Mucosa of descending colon (tissue), 3 donors: ENCODE results near the gene BARX1. TPM values are rescaled to one million over a fixed set of nuclear protein-coding genes. Genes with fewer than 3 reads are reported as not detected.

ENCODE experiments used
- ATAC-seq: fragments of 200-7000 bp; cut with Tn5 transposase; one replicate; pipeline ENCODE4 v1.9.1; 2020; ENCODE audit warnings: mild to moderate bottlenecking, moderate library complexity
- DNase-seq, 3 donors: peaks; one replicate each; pipeline ENCODE4 v3.0.0-alpha.2; 2020
- H3K36me3 ChIP-seq: fragments of 200-600 bp; one replicate; pipeline ENCODE4 v1.8.0; 2021; ENCODE audit warnings: low read depth, mild to moderate bottlenecking
- H3K4me1 ChIP-seq: fragments of 200-600 bp; one replicate; pipeline ENCODE4 v1.8.0; 2021; ENCODE audit warnings: low read depth, mild to moderate bottlenecking
- H3K4me3 ChIP-seq: fragments of 200-600 bp; one replicate; pipeline ENCODE4 v1.8.0; 2021; ENCODE audit warnings: mild to moderate bottlenecking
- H3K9me3 ChIP-seq: fragments of 200-600 bp; one replicate; pipeline ENCODE4 v1.8.0; 2021; ENCODE audit warnings: mild to moderate bottlenecking
- intact Hi-C, 2 donors: fragments of 100-400 bp; cut with DNase I in 1 of 2; cut with micrococcal nuclease in 1 of 2; formaldehyde crosslinking; loops; one replicate each; pipeline versions ENCODE4 v1.11.0 to v1.11.1; 2022; cut with DNase I, micrococcal nuclease
- long read RNA-seq, 2 donors: library from polyadenylated mRNA; unstranded; transcript quantifications; one replicate each; pipeline ENCODE4 v2.0.0, GENCODE V29; 2019 to 2021
- total RNA-seq, 3 donors: library from RNA; stranded (reverse); fragmentation: NEBNext Ultra II Directional in 2 of 3; extraction: Animal tissue kit (Norgen Biotek cat#: 25700) in 2 of 3; gene quantifications; one replicate each; pipeline versions ENCODE4 v1.2.1 to v1.2.4, GENCODE V29; 2021 to 2023
- TF ChIP-seq, protein P1 (sequence below): fragments of 200-600 bp; IDR thresholded peaks from one replicate; pipeline ENCODE4 v1.8.0; 2022; ENCODE audit warnings: antibody characterized with exemption, mild to moderate bottlenecking
- donor health status: DM: no; HTN: no; CAD: no; lungs with moderate emphysema.
- donor health status: DM: no; HTN: no; CAD: no.
- donor health status: DM: no; HTN: yes; CAD: no.

BARX1 gene, protein sequence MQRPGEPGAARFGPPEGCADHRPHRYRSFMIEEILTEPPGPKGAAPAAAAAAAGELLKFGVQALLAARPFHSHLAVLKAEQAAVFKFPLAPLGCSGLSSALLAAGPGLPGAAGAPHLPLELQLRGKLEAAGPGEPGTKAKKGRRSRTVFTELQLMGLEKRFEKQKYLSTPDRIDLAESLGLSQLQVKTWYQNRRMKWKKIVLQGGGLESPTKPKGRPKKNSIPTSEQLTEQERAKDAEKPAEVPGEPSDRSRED
- total RNA-seq, result under 1 TPM in 1 of 3 donors, not detected in 2; 0.17 TPM
- long read RNA-seq, donor 1, result 0 reads
- long read RNA-seq, donor 2, result 0 reads

DNA sequence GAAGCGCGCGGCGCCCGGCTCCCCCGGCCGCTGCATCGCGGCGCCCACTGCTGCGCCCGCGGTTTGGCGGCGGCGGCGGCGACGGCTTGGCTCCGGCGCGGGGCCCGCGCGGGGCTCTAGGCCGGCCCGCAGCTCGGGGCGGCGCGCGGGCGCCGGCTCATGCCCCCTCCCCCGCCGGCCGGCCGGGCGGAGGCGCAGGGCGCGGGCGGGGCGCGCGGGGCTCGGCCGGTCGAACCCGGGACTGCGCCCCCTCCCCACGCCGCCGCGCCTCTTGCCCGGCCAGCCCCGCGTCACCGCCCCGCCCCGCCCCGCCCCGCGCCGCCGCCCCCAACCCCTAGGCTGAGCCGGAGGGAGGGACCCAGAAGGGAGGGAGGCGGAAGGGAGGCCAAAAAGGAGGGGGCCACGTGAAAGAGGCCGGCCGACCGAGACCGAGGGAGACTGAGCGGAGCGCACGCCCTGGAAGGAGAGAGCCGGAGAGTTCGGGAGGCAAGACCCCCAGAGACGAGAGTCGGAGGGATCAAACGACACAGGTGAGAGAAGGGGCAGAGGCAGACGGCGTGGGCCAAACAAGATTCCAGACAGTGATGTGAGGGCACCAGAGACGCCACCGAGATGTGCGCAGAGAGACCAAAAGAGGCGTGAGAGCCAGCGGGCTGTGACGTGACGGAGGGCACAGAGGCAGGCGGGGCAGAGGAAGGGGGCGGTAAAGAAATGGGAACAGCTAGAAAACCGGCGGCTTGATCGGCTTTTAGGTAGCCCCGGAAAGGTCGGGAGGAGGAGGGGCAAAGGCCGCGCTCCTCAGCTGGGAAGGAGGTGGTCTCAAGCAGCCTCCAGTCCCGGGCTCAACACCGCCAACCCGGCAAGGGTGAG lies at the start of gene BARX1:
Gene BARX1 (minus strand): TSS at position 245 of the 870 bp plus-strand sequence. CDS start 209 bp downstream, at position 36.
- Histone ChIP-seq H3K4me1 (peaks cover 49% of the 10 kb centered on the region), H3K4me3 (no peak within 1 kb of the TSS), H3K36me3 (no peaks in the 10 kb centered on the region), H3K9me3 (no peaks in the 10 kb centered on the region)
- no peak for DNase-seq
- intact Hi-C loops, result no loop called here
- ATAC-seq, result no peak
- TF ChIP-seq, protein P1, sequence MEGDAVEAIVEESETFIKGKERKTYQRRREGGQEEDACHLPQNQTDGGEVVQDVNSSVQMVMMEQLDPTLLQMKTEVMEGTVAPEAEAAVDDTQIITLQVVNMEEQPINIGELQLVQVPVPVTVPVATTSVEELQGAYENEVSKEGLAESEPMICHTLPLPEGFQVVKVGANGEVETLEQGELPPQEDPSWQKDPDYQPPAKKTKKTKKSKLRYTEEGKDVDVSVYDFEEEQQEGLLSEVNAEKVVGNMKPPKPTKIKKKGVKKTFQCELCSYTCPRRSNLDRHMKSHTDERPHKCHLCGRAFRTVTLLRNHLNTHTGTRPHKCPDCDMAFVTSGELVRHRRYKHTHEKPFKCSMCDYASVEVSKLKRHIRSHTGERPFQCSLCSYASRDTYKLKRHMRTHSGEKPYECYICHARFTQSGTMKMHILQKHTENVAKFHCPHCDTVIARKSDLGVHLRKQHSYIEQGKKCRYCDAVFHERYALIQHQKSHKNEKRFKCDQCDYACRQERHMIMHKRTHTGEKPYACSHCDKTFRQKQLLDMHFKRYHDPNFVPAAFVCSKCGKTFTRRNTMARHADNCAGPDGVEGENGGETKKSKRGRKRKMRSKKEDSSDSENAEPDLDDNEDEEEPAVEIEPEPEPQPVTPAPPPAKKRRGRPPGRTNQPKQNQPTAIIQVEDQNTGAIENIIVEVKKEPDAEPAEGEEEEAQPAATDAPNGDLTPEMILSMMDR, result no peak

DNA sequence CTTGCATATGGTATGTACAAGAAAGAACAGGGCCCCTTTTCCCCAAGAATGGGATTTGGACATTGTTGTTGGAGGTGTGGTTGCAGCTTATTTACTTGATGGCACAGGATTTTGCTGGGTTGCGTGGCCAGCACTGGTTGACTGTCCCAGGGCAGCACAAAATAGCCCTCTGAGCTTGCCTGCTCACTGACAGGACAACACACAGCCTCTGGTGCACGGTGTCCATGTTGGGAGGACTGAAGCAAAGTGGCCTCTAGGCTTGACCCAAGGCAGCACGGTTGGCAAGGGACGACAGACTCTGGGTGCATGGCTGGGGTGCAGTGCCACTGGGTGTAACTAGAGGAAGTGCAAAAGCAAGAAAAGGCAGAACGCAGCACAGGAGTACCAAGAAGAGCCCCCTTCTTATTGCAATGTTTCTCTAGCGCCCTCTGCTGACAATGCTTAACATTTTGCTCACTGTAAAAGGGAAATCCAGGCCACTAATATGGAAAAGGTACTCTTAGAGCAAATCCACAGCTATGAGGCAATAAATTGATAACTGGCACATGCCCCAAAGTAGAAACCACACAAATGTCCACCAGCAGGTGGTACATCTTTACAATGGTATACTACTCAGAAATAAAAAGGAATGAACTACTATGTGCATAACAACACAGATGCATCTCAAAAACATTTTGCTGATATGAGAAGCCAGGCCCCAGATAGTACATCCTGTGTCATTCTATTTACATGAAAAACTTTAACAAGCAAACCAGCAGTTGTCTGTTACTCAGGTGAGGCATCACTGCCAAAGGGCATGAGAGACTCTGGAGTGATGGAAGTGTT lies 47.4 kb upstream of the BARX1 start:
- no peaks in the 10 kb centered on the region for H3K9me3 ChIP-seq
- DNase-seq (peak in 1 of 3 donors; percentile 65), ATAC-seq (no peak)
- TF ChIP-seq, protein P1, result peak; percentile 26
- no peaks in the 10 kb centered on the region for H3K4me1 ChIP-seq
- intact Hi-C loops, result no loop called here
- H3K4me3 ChIP-seq, result no peak overlapping the region
- no peaks in the 10 kb centered on the region for H3K36me3 ChIP-seq

DNA sequence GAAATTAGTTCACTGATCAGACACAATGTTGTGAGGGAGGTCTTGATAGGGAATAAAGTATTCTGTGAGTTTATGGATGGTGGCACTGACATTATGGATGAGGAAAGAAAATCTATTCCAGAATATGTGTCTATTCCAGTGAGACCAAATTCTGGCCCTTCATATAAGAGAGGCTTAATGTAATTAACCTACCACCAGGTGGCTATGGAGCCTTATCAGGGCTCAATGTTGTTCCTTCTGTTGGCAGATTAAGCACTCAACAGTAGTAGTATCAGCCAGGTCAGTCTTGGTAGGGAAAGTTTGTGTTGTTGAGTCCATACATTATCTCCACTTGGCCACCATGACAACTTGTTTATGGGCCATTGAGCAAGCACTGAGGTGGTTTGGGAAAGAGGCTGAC lies 41.7 kb upstream of the BARX1 start:
- intact Hi-C loops, result no loop called here
- TF ChIP-seq, protein P1, result no peak
- Histone ChIP-seq H3K9me3 (no peaks in the 10 kb centered on the region), H3K4me1 (no peaks in the 10 kb centered on the region), H3K4me3 (no peak overlapping the region), H3K36me3 (no peaks in the 10 kb centered on the region)
- DNase-seq, result no peak
- no peak for ATAC-seq

DNA sequence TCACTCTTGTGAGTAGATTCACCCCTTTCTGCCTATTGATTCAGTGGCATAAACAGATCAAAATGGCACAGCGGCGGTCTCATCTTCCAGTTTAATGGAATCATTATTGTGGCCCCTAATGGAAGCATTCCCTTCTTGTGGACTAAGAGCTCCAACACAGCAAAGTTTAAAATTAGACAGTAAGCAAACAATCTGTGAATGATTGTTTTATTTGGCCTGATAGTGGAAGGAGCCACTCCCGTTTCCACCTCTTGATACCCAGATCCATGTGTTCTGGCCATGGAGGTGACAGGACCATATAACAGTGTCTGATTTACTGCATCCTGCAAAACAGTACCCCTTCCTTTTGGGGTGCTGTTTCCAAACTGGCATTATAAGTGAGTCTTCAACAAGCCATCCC lies 41.2 kb upstream of the BARX1 start:
- intact Hi-C loops, result no loop called here
- no peaks in the 10 kb centered on the region for H3K9me3 ChIP-seq
- DNase-seq (no peak), ATAC-seq (no peak)
- H3K36me3 ChIP-seq, result no peaks in the 10 kb centered on the region
- TF ChIP-seq, protein P1, result no peak
- no peaks in the 10 kb centered on the region for H3K4me1 ChIP-seq
- no peak overlapping the region for H3K4me3 ChIP-seq

DNA sequence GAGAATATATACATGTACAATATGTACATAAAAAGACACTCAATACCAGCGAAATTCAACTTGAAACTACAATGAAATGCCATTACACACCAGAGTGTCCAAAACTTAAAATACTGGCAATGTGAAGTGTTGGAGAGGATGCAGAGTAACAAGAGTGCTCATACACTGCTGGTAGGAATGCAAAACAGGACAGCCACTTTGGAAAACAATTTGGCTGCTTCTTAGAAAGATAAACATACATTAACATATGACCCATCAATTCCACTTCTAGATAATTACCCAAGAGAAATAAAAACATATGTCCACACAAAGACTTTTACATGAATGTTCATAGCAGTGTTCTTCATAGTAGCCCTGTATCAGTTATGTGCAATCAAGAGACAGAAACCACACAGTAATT lies 39.4 kb upstream of the BARX1 start:
- H3K4me1 ChIP-seq, result no peaks in the 10 kb centered on the region
- peaks cover 10% of the 10 kb centered on the region for H3K9me3 ChIP-seq
- no peaks in the 10 kb centered on the region for H3K36me3 ChIP-seq
- ATAC-seq (no peak), DNase-seq (no peak)
- TF ChIP-seq, protein P1, result no peak
- no peak overlapping the region for H3K4me3 ChIP-seq
- intact Hi-C loops, result no loop called here
